Trophoblast cell (in vitro differentiated cells and primary cell): ENCODE results near the gene UQCR11.
A peak's percentile ranks its signal among the peaks of the same experiment; 100 is the strongest.

Experiments
- DNase-seq, 2 donors: peaks; one replicate each; pipeline ENCODE4 v3.0.0-alpha.2; 2016
- H2AFZ ChIP-seq: 2 replicates; pipeline ENCODE4 v1.6.1; 2013; ENCODE audit warnings: low read length, moderate library complexity, mild to moderate bottlenecking; ENCODE audit not compliant: insufficient read depth, poor library complexity
- H2AK5ac ChIP-seq: 2 replicates; pipeline ENCODE4 v1.6.1; 2013; ENCODE audit warnings: mild to moderate bottlenecking, low read length
- H2BK120ac ChIP-seq: 2 replicates; pipeline ENCODE4 v1.6.1; 2013; ENCODE audit warnings: low read length, mild to moderate bottlenecking, moderate library complexity; ENCODE audit not compliant: insufficient read depth, poor library complexity
- H2BK12ac ChIP-seq: 2 replicates; pipeline ENCODE4 v1.6.1; 2013; ENCODE audit warnings: mild to moderate bottlenecking, low read length, moderate library complexity
- H2BK5ac ChIP-seq: 2 replicates; pipeline ENCODE4 v1.6.1; 2013; ENCODE audit warnings: low read length, low read depth, moderate library complexity, mild to moderate bottlenecking; ENCODE audit not compliant: poor library complexity
- H3K14ac ChIP-seq: 2 replicates; pipeline ENCODE4 v1.6.1; 2013; ENCODE audit warnings: mild to moderate bottlenecking, low read length
- H3K18ac ChIP-seq: 2 replicates; pipeline ENCODE4 v1.6.1; 2013; ENCODE audit warnings: mild to moderate bottlenecking, low read length
- H3K23ac ChIP-seq: 2 replicates; pipeline ENCODE4 v1.6.1; 2013; ENCODE audit warnings: low read length
- H3K27ac ChIP-seq: 2 replicates; pipeline ENCODE4 v1.5.1; 2013; ENCODE audit warnings: low read depth, mild to moderate bottlenecking, inconsistent platforms, low read length, moderate library complexity
- H3K27me3 ChIP-seq: 2 replicates; pipeline ENCODE4 v1.6.1; 2013; ENCODE audit warnings: inconsistent platforms, mild to moderate bottlenecking, low read length, moderate library complexity; ENCODE audit not compliant: insufficient read depth
- H3K36me3 ChIP-seq, 2 experiments: 1 replicate in 1 of 2; 2 replicates in 1 of 2; pipeline ENCODE4 v1.6.1; 2013; ENCODE audit warnings: low read length in 2 of 2, mild to moderate bottlenecking in 2 of 2, moderate library complexity in 1 of 2; ENCODE audit not compliant: insufficient read depth in 2 of 2, control insufficient read depth in 1 of 2
- H3K4ac ChIP-seq: 2 replicates; pipeline ENCODE4 v1.6.1; 2013; ENCODE audit warnings: low read depth, mild to moderate bottlenecking, low read length, moderate library complexity
- H3K4me1 ChIP-seq, 2 experiments: 1 replicate in 1 of 2; 2 replicates in 1 of 2; pipeline ENCODE4 v1.6.1; 2013; ENCODE audit warnings: low read length in 2 of 2, mild to moderate bottlenecking in 2 of 2, moderate library complexity in 1 of 2; ENCODE audit not compliant: insufficient read depth in 2 of 2, control insufficient read depth in 1 of 2
- H3K4me2 ChIP-seq: 2 replicates; pipeline ENCODE4 v1.6.1; 2013; ENCODE audit warnings: inconsistent platforms, mild to moderate bottlenecking, low read length, moderate library complexity
- H3K4me3 ChIP-seq: 2 replicates; pipeline ENCODE4 v1.5.1; 2013; ENCODE audit warnings: mild to moderate bottlenecking, low read depth, low read length, inconsistent platforms
- H3K79me1 ChIP-seq: one replicate; pipeline ENCODE4 v1.6.1; 2013; ENCODE audit warnings: low read length
- H3K79me2 ChIP-seq: 2 replicates; pipeline ENCODE4 v1.6.1; 2013; ENCODE audit warnings: low read length, mild to moderate bottlenecking; ENCODE audit not compliant: control insufficient read depth, insufficient read depth, poor library complexity
- H3K9ac ChIP-seq: 2 replicates; pipeline ENCODE4 v1.6.1; 2013; ENCODE audit warnings: mild to moderate bottlenecking, low read length
- H3K9me3 ChIP-seq: 2 replicates; pipeline ENCODE4 v1.6.1; 2013; ENCODE audit warnings: low read depth, mild to moderate bottlenecking, control low read depth, inconsistent platforms, low read length; ENCODE audit not compliant: insufficient read depth
- H4K12ac ChIP-seq: 2 replicates; pipeline ENCODE4 v1.6.1; 2013; ENCODE audit warnings: low read depth, mild to moderate bottlenecking, low read length, moderate library complexity
- H4K8ac ChIP-seq: 2 replicates; pipeline ENCODE4 v1.6.1; 2013; ENCODE audit warnings: low read depth, mild to moderate bottlenecking, low read length, moderate library complexity
- H4K91ac ChIP-seq: one replicate; pipeline ENCODE4 v1.6.1; 2013; ENCODE audit warnings: low read depth, mild to moderate bottlenecking, low read length, moderate library complexity
- WGBS: extraction: QIAGEN DNeasy Blood & Tissue Kit; methylation state at CpG from one replicate; pipeline ENCODE4 v1.1.7; 2013; ENCODE audit warnings: missing lambda C conversion rate; ENCODE audit not compliant: insufficient read length, insufficient coverage; ENCODE audit errors: extremely low coverage; 5-methylcytosine and 5-hydroxymethylcytosine counted together

UQCR11 gene

DNA sequence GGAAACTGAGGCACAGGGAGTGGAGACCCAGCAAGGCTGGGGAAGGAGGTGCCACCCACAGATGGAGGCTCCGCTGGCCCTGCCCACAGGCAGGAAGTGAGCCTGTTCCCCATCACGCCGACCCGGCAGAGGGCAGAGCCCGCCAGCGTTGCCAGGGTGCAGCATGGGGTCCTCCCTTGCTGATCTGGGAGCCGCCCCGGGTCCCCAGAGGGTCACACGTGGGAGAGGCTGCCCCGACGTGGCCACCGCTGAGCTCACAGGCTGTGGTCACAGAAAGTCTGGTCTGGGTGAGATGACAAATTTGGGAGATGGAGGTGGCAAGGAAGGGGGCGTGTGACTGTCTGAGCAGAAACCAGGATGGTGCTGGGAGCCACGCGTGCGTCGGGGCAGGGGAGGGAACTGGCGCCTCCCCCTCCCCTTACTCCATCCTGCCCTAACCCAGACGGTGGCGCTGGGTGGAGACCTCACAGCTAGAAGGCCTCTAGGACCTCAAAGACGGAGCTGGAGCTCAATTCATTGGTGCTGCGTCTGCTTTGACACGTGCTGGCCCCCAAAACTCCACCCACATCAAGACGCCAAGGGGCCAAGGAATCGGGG is 44.9 kb downstream of the UQCR11 start:
- Histone ChIP-seq H3K9ac (no peak overlapping the region), H2BK120ac (no peak overlapping the region), H3K4me2 (no peak overlapping the region), H3K18ac (no peak overlapping the region), H3K14ac (no peak overlapping the region), H3K23ac (no peak overlapping the region), H3K9me3 (no peaks in the 10 kb centered on the region), H3K36me3 (peaks cover 68% of the 10 kb centered on the region in 2 experiments), H2BK5ac (no peak overlapping the region), H3K27me3 (no peaks in the 10 kb centered on the region), H3K4me3 (no peak overlapping the region), H3K79me1 (no peaks in the 10 kb centered on the region), H2AK5ac (no peak overlapping the region), H4K8ac (no peak overlapping the region), H2AFZ (no peak overlapping the region), H3K4me1 (peaks cover 0 to 4% of the 10 kb centered on the region in 2 experiments), H4K12ac (no peak overlapping the region), H3K79me2 (peaks cover 33% of the 10 kb centered on the region), H2BK12ac (no peak overlapping the region), H3K4ac (peak overlapping the region; percentile 97), H4K91ac (no peak overlapping the region), H3K27ac (no peak overlapping the region)
- DNase-seq, result no peak
- no CpG with 5 or more reads among the region's 25 CpGs for WGBS

DNA sequence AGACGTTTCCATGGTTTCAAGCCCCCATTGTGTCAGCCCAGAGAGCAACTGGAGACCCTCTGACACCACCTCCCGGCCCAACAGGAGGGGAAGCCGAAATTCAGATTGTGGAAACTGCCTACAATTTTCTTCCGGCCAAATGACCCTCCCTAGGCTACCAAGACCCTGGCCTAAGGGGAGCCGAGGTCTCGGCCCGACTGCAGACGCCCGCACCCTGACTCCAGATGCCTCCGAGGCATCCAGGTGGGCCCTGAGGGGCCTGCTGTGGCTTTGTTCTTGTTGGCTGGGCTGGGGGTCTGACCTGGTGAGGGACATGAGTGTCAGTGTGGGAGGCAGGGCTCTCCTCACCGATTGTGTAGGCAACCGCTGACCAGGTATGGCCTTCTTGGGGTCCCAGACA is 46.7 kb downstream of the UQCR11 start:
- peaks cover 0 to 4% of the 10 kb centered on the region in 2 experiments for H3K4me1 ChIP-seq
- peaks cover 19% of the 10 kb centered on the region for H3K79me2 ChIP-seq
- H3K4ac ChIP-seq, result peak overlapping the region; percentile 21
- H4K8ac ChIP-seq, result no peak overlapping the region
- no peak overlapping the region for H3K27ac ChIP-seq
- no peak overlapping the region for H2BK120ac ChIP-seq
- H2AK5ac ChIP-seq, result no peak overlapping the region
- H2BK12ac ChIP-seq, result no peak overlapping the region
- H4K91ac ChIP-seq, result no peak overlapping the region
- no peak overlapping the region for H3K23ac ChIP-seq
- no peak overlapping the region for H3K4me2 ChIP-seq
- no CpG with 5 or more reads among the region's 12 CpGs for WGBS
- peaks cover 65 to 68% of the 10 kb centered on the region in 2 experiments for H3K36me3 ChIP-seq
- no peaks in the 10 kb centered on the region for H3K9me3 ChIP-seq
- H2BK5ac ChIP-seq, result no peak overlapping the region
- H4K12ac ChIP-seq, result no peak overlapping the region
- no peaks in the 10 kb centered on the region for H3K27me3 ChIP-seq
- DNase-seq, result no peak
- H2AFZ ChIP-seq, result no peak overlapping the region
- no peak overlapping the region for H3K4me3 ChIP-seq
- no peak overlapping the region for H3K9ac ChIP-seq
- no peak overlapping the region for H3K18ac ChIP-seq
- no peaks in the 10 kb centered on the region for H3K79me1 ChIP-seq
- H3K14ac ChIP-seq, result no peak overlapping the region

- Histone ChIP-seq H2BK12ac (no peak overlapping the region), H4K91ac (no peak overlapping the region)
- no CpG with 5 or more reads among the region's 66 CpGs for WGBS
Measured at GRCh38 chr19:1556390-1557070, 48.7 kb downstream of the UQCR11 start.

GRCh38 chr19:1555487-1556389 is 49.5 kb downstream of the UQCR11 start:
- Histone ChIP-seq H3K79me2 (peaks cover 8% of the 10 kb centered on the region), H2BK5ac (no peak overlapping the region), H3K14ac (no peak overlapping the region), H4K12ac (no peak overlapping the region), H3K79me1 (no peaks in the 10 kb centered on the region), H3K18ac (no peak overlapping the region), H3K4me1 (no peaks in the 10 kb centered on the region), H3K4me3 (no peak overlapping the region), H3K36me3 (peaks cover 46 to 47% of the 10 kb centered on the region in 2 experiments), H2BK120ac (no peak overlapping the region), H4K91ac (no peak overlapping the region), H3K4ac (no peak overlapping the region), H3K9me3 (peaks cover 3% of the 10 kb centered on the region), H3K27ac (no peak overlapping the region), H2AK5ac (no peak overlapping the region), H4K8ac (no peak overlapping the region), H3K4me2 (no peak overlapping the region), H3K9ac (no peak overlapping the region), H2BK12ac (no peak overlapping the region), H3K23ac (no peak overlapping the region), H3K27me3 (no peaks in the 10 kb centered on the region), H2AFZ (no peak overlapping the region)
- no peak for DNase-seq
- no CpG with 5 or more reads among the region's 121 CpGs for WGBS

More at GRCh38 chr19:1556390-1557070, 48.7 kb downstream of the UQCR11 start:
- Histone ChIP-seq H3K27ac (no peak overlapping the region), H3K27me3 (no peaks in the 10 kb centered on the region), H2BK5ac (no peak overlapping the region), H4K8ac (no peak overlapping the region), H2AK5ac (no peak overlapping the region), H3K79me1 (no peaks in the 10 kb centered on the region), H3K23ac (no peak overlapping the region), H3K4ac (no peak overlapping the region), H3K4me3 (no peak overlapping the region), H4K12ac (no peak overlapping the region), H3K18ac (no peak overlapping the region), H3K4me2 (no peak overlapping the region), H3K9ac (no peak overlapping the region), H3K9me3 (peaks cover 3% of the 10 kb centered on the region), H3K4me1 (peaks cover 0 to 4% of the 10 kb centered on the region in 2 experiments), H2AFZ (no peak overlapping the region), H2BK120ac (no peak overlapping the region), H3K79me2 (peaks cover 13% of the 10 kb centered on the region), H3K36me3 (peaks cover 54% of the 10 kb centered on the region in 2 experiments), H3K14ac (no peak overlapping the region)
- no peak for DNase-seq
